GM23338 (cell line): ENCODE data around the gene TYW3. TPM values are rescaled to one million over a fixed set of nuclear protein-coding genes. Genes with fewer than 3 reads are reported as not detected.

ENCODE experiments used
- ATAC-seq: fragments of 200-7000 bp; cut with Tn5 transposase; 3 replicates; pipeline ENCODE4 v1.9.1; 2020
- DNase-seq: peaks from one replicate; pipeline ENCODE4 v3.0.0-alpha.2; 2015; ENCODE audit warnings: low spot score
- H2AFZ ChIP-seq: fragments of 200-600 bp; sonication (generic); 2 replicates; pipeline ENCODE4 v1.8.0; 2016; ENCODE audit warnings: antibody characterized with exemption, mild to moderate bottlenecking, moderate library complexity
- H3F3A ChIP-seq: fragments of 200-600 bp; sonication (generic); replicated peaks from 2 replicates; pipeline ENCODE4 v1.8.0; 2017; ENCODE audit warnings: antibody characterized with exemption, mixed run types, low read depth
- H3K27ac ChIP-seq: fragments of 200-600 bp; sonication (generic); 2 replicates; pipeline ENCODE4 v1.6.1; 2016; ENCODE audit warnings: low read depth
- H3K27me3 ChIP-seq: fragments of 200-600 bp; sonication (generic); 2 replicates; pipeline ENCODE4 v1.8.0; 2016; ENCODE audit warnings: mild to moderate bottlenecking, mixed run types, moderate library complexity; ENCODE audit not compliant: insufficient read depth
- H3K36me3 ChIP-seq: fragments of 200-600 bp; sonication (generic); 2 replicates; pipeline ENCODE4 v1.8.0; 2016; ENCODE audit warnings: mild to moderate bottlenecking; ENCODE audit not compliant: insufficient read depth
- H3K4me1 ChIP-seq: fragments of 200-600 bp; sonication (generic); 2 replicates; pipeline ENCODE4 v1.8.0; 2016; ENCODE audit warnings: mild to moderate bottlenecking, moderate library complexity; ENCODE audit not compliant: insufficient read depth
- H3K4me2 ChIP-seq: fragments of 200-600 bp; sonication (generic); 2 replicates; pipeline ENCODE4 v1.7.1; 2017; ENCODE audit warnings: mixed run types
- H3K4me3 ChIP-seq: fragments of 200-600 bp; sonication (generic); 2 replicates; pipeline ENCODE4 v1.6.1; 2016; ENCODE audit warnings: mixed run types
- H3K79me2 ChIP-seq: fragments of 200-600 bp; sonication (generic); replicated peaks from 2 replicates; pipeline ENCODE4 v1.8.0; 2017; ENCODE audit warnings: mild to moderate bottlenecking; ENCODE audit not compliant: insufficient read depth
- H3K9me2 ChIP-seq: fragments of 200-600 bp; sonication (generic); 2 replicates; pipeline ENCODE4 v1.8.0; 2017; ENCODE audit not compliant: insufficient read depth
- H4K20me1 ChIP-seq: fragments of 200-600 bp; sonication (generic); replicated peaks from 2 replicates; pipeline ENCODE4 v1.8.0; 2017; ENCODE audit warnings: mild to moderate bottlenecking; ENCODE audit not compliant: insufficient read depth
- H3K27ac Mint-ChIP-seq: 2 replicates; pipeline ENCODE4 v1.8.0; 2020; ENCODE audit warnings: inconsistent platforms, mild to moderate bottlenecking, moderate library complexity, mixed read lengths
- H3K27me3 Mint-ChIP-seq: 3 replicates; pipeline ENCODE4 v1.8.0; 2022; ENCODE audit warnings: low read depth, mild to moderate bottlenecking, moderate library complexity, mixed read lengths, inconsistent platforms; ENCODE audit not compliant: insufficient read depth, poor library complexity
- H3K36me3 Mint-ChIP-seq: 3 replicates; pipeline ENCODE4 v1.8.0; 2021; ENCODE audit warnings: low read depth, mild to moderate bottlenecking, inconsistent platforms, moderate library complexity, mixed read lengths
- H3K4me1 Mint-ChIP-seq: 3 replicates; pipeline ENCODE4 v1.8.0; 2020; ENCODE audit warnings: mild to moderate bottlenecking, inconsistent platforms, mixed read lengths
- H3K4me3 Mint-ChIP-seq: 3 replicates; pipeline ENCODE4 v1.8.0; 2021; ENCODE audit warnings: moderate library complexity, mild to moderate bottlenecking, inconsistent platforms, mixed read lengths
- H3K9me3 Mint-ChIP-seq: 3 replicates; pipeline ENCODE4 v1.8.0; 2020; ENCODE audit warnings: moderate library complexity, mild to moderate bottlenecking, inconsistent platforms, mixed read lengths
- CREB1 ChIP-seq: fragments of 250-450 bp; sonication (Bioruptor Pico); IDR thresholded peaks from 2 replicates; pipeline ENCODE4 v1.5.0; 2020; ENCODE audit warnings: low read depth, mild to moderate bottlenecking, moderate library complexity
- CTCF ChIP-seq, 2 experiments: fragments of 200-600 bp in 1 of 2; sonication (generic) in 1 of 2; conservative IDR thresholded peaks; 2 replicates each; pipeline versions ENCODE4 v1.5.1 to v1.6.1; 2016 to 2017; ENCODE audit warnings: antibody characterized with exemption in 2 of 2, low read depth in 2 of 2, mild to moderate bottlenecking in 2 of 2, moderate library complexity in 1 of 2
- ETS1 ChIP-seq: IDR thresholded peaks from 2 replicates; pipeline ENCODE4 v1.6.1; 2016; ENCODE audit warnings: antibody characterized with exemption
- EZH2phosphoT487 ChIP-seq: fragments of 200-600 bp; sonication (generic); IDR thresholded peaks from one replicate; pipeline ENCODE4 v1.8.1; 2018; ENCODE audit warnings: antibody characterized with exemption; ENCODE audit not compliant: unreplicated experiment
- NANOG ChIP-seq: IDR thresholded peaks from 2 replicates; pipeline ENCODE4 v1.6.1; 2016; ENCODE audit warnings: antibody characterized with exemption, borderline replicate concordance
- POLR2AphosphoS5 ChIP-seq: IDR thresholded peaks from 2 replicates; pipeline ENCODE4 v1.6.1; 2016; ENCODE audit warnings: antibody characterized with exemption, low read depth
- STAT1 ChIP-seq: IDR thresholded peaks from one replicate; pipeline ENCODE4 v1.6.1; 2016; ENCODE audit warnings: antibody characterized with exemption; ENCODE audit not compliant: unreplicated experiment
- ZNF114 ChIP-seq: fragments of 250-450 bp; sonication (Bioruptor Pico); IDR thresholded peaks from 2 replicates; pipeline ENCODE4 v1.5.0; 2020; ENCODE audit warnings: mild to moderate bottlenecking, moderate library complexity
- ZNF331 ChIP-seq: fragments of 250-450 bp; sonication (Bioruptor Pico); IDR thresholded peaks from 2 replicates; pipeline ENCODE4 v1.5.0; 2020; ENCODE audit warnings: low read depth, mild to moderate bottlenecking, moderate library complexity
- ZNF462 ChIP-seq: fragments of 250-450 bp; sonication (Bioruptor Pico); IDR thresholded peaks from 2 replicates; pipeline ENCODE4 v1.5.0; 2020; ENCODE audit warnings: mild to moderate bottlenecking, moderate library complexity
- polyA plus RNA-seq: library from polyadenylated mRNA; unstranded; fragments of >200 nt; fragmentation: Nextera tagmentation; extraction: Ambion mirVana; gene quantifications from 2 replicates; pipeline ENCODE4 v1.2.1, GENCODE V29; 2016
- total RNA-seq: library from RNA; depleted of rRNA; stranded (reverse); fragments of >200 nt; shearing (Covaris generic); gene quantifications from 2 replicates; pipeline ENCODE4 v1.2.3, GENCODE V29; 2014

TYW3 gene
- total and polyA plus RNA-seq, 2 experiments from 2014 or later: 29.6 to 66.8 TPM

GRCh38 chr1:74779750-74780149 is 46.8 kb downstream of the TYW3 start (continued):
- no peak for TF ChIP-seq CTCF (conservative IDR thresholded peaks at IDR 0.05; ENCODE audit: low read depth in 2 of 2)

GRCh38 chr1:74780594-74780993 is 47.6 kb downstream of the TYW3 start:
- no peaks in the 10 kb centered on the region for H3K27me3 ChIP-seq
- Mint-ChIP-seq H3K4me3 (no peak overlapping the region), H3K4me1 (peaks cover 20% of the 10 kb centered on the region), H3K27ac (peak overlapping the region; percentile 65), H3K9me3 (no peaks in the 10 kb centered on the region), H3K27me3 (no peaks in the 10 kb centered on the region), H3K36me3 (no peaks in the 10 kb centered on the region)
- DNase-seq (peak; percentile 61), ATAC-seq (peak; percentile 86)
- no peaks in the 10 kb centered on the region for H3F3A ChIP-seq
- peak overlapping the region; percentile 22; the same call in 1 of the 2 replicates for H3K27ac ChIP-seq
- peaks cover 25% of the 10 kb centered on the region for H3K4me1 ChIP-seq
- TF ChIP-seq ZNF114 (CRISPR knock-in tag): no peak
- TF ChIP-seq CREB1 (CRISPR knock-in tag): no peak
- no peak for TF ChIP-seq NANOG
- no peak for TF ChIP-seq ETS1
- TF ChIP-seq EZH2phosphoT487: no peak
- no peak for TF ChIP-seq POLR2AphosphoS5
- TF ChIP-seq ZNF462 (CRISPR knock-in tag): no peak
- no peak for TF ChIP-seq ZNF331 (CRISPR knock-in tag)
- no peak for TF ChIP-seq STAT1
- H4K20me1 ChIP-seq: no peaks in the 10 kb centered on the region
- no peaks in the 10 kb centered on the region for H3K79me2 ChIP-seq
- no peaks in the 10 kb centered on the region for H3K9me2 ChIP-seq
- no peak overlapping the region for H3K4me3 ChIP-seq
- H2AFZ ChIP-seq: peak overlapping the region; percentile 19; the same call in 1 of the 2 replicates
- H3K36me3 ChIP-seq: no peaks in the 10 kb centered on the region
- 0 out of 2 replicates have a peak overlapping the region, but pooled peaks have one; percentile 26 for H3K4me2 ChIP-seq
